GM18867 (cell line): ENCODE results near the gene RAF1.
"Not testable (repeated sequence)": the region's sequence is repeated elsewhere in the genome, so short reads cannot be mapped to it uniquely, and the experiment has no call there.

Source experiments
- ATAC-seq: cut with Tn5 transposase; IDR thresholded peaks from one replicate; pipeline ENCODE4 v1.9.1; 2021; ENCODE audit warnings: mild to moderate bottlenecking, moderate library complexity; ENCODE audit not compliant: unreplicated experiment

RAF1 gene

GRCh38 chr3:12643010-12643380, 20.9 kb downstream of the RAF1 start:
- no peak for ATAC-seq

GRCh38 chr3:12640853-12641252, 23.1 kb downstream of the RAF1 start:
- not testable (repeated sequence) for ATAC-seq

DNA sequence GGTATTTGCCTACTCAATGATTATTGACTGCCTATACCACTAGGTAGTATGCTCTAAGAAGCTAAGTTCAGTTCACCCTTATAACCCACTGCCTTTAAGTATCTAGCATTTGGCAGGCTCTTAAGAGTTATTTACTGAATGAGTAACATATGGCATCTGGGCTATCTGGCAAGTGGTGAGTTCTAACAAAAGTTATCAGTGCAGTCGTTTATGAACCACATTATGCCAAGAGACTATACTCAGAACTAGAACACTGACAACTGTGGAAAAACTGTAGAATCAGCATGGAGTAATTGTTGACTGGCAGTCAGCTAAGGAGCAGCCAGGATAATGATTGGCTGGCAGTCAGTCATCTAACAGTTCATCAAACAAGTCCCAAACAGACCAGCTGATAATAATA, 25.8 kb downstream of the RAF1 start:
- ATAC-seq: no peak

DNA sequence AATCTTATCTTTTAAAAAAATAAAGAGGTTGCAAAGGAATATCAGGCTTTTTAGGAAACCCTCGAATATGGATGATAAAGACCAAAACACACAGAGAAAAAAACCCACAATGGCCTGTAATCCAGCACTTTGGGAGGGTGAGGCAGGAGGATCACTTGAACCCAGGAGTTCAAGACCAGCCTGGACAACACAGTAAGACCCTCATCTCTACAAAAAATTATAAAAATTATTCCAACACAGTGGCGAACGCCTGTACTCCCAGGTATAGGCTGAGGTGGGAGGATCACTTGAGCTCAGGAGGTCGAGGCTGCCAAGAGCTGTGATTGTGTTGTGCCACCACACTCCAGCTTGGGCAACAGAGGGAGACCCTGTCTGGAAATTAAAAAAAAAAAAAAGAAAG, 30.8 kb downstream of the RAF1 start:
- no peak for ATAC-seq

DNA sequence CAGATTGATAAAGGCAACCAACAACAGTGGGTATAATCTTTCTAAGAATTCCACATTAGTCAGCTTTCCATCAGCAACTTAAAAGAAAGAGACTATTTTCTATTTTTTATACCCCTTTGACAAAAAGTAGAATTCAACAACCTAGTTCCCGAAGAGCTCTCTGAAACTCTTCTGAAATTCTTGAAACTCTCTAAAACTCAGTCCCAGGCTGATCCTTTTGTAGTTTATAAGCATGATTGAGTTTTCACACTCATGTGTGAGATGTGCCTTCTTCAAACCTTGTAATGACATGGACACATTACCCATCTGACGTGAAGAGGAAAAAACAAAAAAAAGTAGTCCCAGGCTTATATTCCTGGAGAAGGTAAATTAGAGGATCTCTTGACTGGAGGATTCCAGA, 31.4 kb downstream of the RAF1 start:
- no peak for ATAC-seq

DNA sequence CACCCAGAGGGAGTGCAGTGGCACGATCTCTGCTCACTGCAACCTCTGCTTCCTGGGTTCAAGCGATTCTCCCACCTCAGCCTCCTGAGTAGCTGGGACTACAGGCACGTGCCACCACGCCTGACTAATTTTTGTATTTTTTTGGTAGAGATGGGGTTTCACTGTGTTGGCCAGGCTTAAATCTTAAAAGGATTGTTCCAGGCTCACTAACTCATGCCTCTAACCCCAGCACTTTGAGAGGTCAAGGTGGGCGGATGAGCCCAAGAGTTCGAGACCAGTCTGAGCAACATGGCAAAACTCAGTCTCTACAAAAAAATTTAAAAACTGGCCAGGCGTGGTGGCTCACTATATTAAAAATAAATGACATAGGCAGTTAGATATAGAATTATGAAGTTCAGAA, 33.1 kb downstream of the RAF1 start:
- not testable (repeated sequence) for ATAC-seq

GRCh38 chr3:12630292-12630691, 33.6 kb downstream of the RAF1 start:
- no peak for ATAC-seq

DNA sequence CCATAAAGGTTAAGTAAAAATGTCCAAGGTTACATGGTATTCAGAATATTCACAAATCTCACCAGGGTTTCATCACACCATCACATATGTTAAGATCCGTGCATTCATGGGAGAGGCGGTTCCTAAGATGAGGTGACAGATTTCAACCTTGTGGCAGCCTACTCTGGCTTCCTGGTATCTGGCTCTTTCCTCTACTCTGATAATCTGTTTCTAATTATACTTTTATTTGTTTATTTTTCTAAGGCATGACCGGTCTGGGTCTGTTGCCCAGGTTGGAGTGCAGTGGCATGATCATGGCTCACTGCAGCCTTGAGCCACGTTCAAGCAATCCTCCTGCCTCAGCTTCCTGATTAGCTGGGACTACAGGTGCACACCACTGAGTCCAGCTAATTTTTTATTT, 34.4 kb downstream of the RAF1 start:
- ATAC-seq: no peak

DNA sequence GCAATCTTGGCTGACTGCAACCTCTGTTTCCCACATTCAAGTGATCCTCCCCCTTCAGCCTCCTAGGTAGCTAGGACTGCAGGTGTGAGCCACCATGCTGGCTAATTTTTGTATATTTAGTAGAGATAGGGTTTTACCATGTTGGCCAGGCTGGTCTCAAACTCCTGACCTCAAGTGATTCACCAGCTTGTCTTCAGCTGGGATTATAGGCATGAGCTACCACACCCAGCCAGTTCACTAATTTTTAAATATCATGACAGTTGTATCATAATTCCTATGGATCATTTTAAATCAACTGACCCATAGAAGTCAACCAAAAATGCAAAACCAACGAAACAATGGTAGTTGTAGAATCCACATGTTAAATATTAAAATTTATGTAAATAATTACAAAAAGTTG, 35.1 kb downstream of the RAF1 start:
- ATAC-seq: no peak

- no peak for ATAC-seq
Observed at GRCh38 chr3:12627370-12627769, 36.5 kb downstream of the RAF1 start.

GRCh38 chr3:12624964-12625363, 39.0 kb downstream of the RAF1 start:
- ATAC-seq: not testable (repeated sequence)

DNA sequence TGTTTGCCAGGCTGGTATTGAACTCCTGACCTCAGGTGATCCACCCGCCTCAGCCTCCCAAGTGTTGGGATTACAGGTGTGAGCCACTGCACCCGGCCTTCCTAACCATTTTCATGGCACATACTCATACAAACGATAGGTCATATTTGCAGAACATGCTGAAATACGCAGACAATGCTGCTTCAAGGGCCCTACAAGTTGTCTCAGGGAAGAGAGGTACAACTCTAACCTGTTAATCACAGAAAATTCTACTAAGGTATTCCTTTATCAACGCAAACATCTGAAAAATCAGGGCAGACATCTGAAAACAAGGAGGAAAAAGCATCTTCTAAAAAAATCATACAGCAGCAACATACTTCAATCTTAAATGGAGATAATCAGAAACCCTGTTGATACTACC, 39.9 kb downstream of the RAF1 start:
- no peak for ATAC-seq

GRCh38 chr3:12622335-12622734, 41.6 kb downstream of the RAF1 start:
- no peak for ATAC-seq

- no peak for ATAC-seq
Observed at GRCh38 chr3:12620729-12621128, 43.2 kb downstream of the RAF1 start.

DNA sequence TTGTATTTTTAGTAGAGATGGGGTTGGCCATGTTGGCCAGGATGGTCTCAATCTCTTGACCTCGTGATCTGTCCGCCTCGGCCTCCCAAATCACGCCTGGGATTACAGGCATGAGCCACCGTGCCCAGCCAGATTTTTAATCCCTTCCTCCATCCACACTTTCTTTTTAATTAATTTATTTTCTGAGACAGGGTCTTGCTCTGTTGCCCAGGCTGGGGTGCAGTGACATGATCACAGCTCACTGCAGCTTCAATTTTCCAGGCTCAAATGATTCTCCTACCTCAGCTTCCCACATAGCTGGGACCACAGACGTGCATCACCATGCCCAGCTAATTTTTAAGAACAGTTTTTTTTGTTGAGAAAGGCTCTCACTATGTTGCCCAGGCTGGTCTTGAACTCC, 43.6 kb downstream of the RAF1 start:
- ATAC-seq: no peak

DNA sequence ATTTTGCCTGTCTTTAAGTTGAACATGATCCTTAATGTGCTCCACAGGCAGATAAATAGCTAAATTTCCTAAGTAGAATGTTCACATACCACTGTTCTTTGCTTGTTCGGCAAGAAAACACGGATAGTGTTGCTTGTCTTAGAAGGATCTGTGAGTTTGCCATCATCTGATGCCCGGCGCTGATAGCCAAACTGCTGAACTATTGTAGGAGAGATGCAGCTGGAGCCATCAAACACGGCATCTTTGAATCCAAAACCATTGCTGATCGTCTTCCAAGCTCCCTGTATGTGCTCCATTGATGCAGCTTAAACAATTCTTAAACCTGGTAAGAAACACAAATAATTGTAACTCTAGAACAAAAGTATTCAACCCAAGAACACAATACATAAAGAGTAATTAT, 45.5 kb downstream of the RAF1 start:
- ATAC-seq: no peak

GRCh38 chr3:12615266-12615665, 48.7 kb downstream of the RAF1 start:
- no peak for ATAC-seq

DNA sequence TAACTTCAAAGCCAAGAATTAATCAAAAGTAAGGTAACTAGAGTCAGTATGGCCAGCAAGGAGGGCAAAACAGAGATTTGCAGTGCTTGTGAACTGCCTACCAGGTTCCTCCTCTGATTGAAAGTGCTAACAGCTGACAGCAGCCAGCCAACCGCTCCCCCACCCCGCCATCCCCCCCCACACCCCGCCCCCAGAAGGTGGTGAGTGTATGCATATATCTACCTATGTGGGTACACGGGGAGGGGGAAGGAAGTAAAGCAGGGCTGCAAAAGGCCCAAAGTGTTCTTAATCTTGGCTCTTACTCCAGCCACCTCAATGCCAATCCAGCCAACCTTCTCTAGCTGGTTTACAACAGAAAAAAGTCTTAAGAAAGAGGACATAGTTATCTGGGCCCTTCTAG, 50.7 kb downstream of the RAF1 start:
- no peak for ATAC-seq

GRCh38 chr3:12612514-12613226, 51.2 kb downstream of the RAF1 start:
- ATAC-seq: no peak

GRCh38 chr3:12611117-12611516, 52.8 kb downstream of the RAF1 start:
- no peak for ATAC-seq

DNA sequence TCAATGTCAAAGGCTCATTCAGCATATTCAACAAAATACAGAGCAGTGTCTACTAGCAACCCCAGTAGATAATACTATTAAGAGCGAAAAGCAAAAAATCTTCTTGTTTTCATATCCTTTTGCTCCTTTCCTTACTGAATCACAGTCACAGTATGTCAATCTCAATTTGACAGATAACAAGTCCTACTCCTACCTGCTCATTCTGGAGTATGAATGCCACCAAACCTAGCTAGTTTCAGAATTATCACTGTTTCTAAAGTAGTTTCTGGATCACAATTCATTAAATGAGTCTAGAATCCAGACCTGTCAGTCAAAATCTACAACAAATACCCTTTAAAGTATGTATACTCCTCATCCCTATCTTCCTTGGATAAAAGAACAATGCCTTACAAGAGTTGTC, 55.5 kb downstream of the RAF1 start:
- no peak for ATAC-seq

- no peak for ATAC-seq
Observed at GRCh38 chr3:12603969-12604368, 59.9 kb downstream of the RAF1 start.

- no peak for ATAC-seq
Observed at GRCh38 chr3:12601072-12601471, 62.8 kb downstream of the RAF1 start.
